ENCODE measurements around the gene FAM24A.
A peak's percentile ranks its signal among the peaks of the same experiment; 100 is the strongest.

GRCh38 chr10:122864901-122865300, 45.5 kb upstream of the FAM24A start:
- TF ChIP-seq YY1 (IDR thresholded peaks at IDR 0.05; ENCODE audit: low read depth) (no peak), REST (IDR thresholded peaks at IDR 0.05; ENCODE audit: low read depth) (no peak), MAX (IDR thresholded peaks at IDR 0.05) (no peak), NFIC (IDR thresholded peaks at IDR 0.05) (peak; percentile 27; the same call in 1 of the 2 replicates)

Data from Ishikawa (cell line).